HepG2 (cell line): ENCODE data around the gene C2orf80. TPM values are rescaled to one million over a fixed set of nuclear protein-coding genes. Genes with fewer than 3 reads are reported as not detected.

ENCODE experiments used
- ATF2 ChIP-seq: sonication (generic); formaldehyde crosslinking; IDR thresholded peaks from 2 replicates; pipeline ENCODE4 v1.4.0; 2020; ENCODE audit warnings: missing genetic modification reagents
- HDAC1 ChIP-seq: sonication (generic); formaldehyde crosslinking; IDR thresholded peaks from 2 replicates; pipeline ENCODE4 v1.5.1; 2020; ENCODE audit warnings: mild to moderate bottlenecking, missing genetic modification reagents
- HMG20A ChIP-seq: IDR thresholded peaks from 2 replicates; pipeline ENCODE4 v1.6.1; 2016; ENCODE audit warnings: borderline replicate concordance
- HMGXB3 ChIP-seq: sonication (generic); formaldehyde crosslinking; IDR thresholded peaks from 2 replicates; pipeline ENCODE4 v1.4.0; 2020; ENCODE audit warnings: missing genetic modification reagents, borderline replicate concordance
- HNF4A ChIP-seq: sonication (generic); formaldehyde crosslinking; IDR thresholded peaks from 2 replicates; pipeline ENCODE4 v1.4.0; 2020; ENCODE audit warnings: missing genetic modification reagents
- NFYB ChIP-seq: sonication (generic); formaldehyde crosslinking; IDR thresholded peaks from 2 replicates; pipeline ENCODE4 v1.4.0; 2020; ENCODE audit warnings: missing genetic modification reagents
- RARA ChIP-seq: IDR thresholded peaks from 2 replicates; pipeline ENCODE4 v1.6.1; 2016; ENCODE audit warnings: missing genetic modification reagents, missing compliant biosample characterization
- RELA ChIP-seq: sonication (generic); formaldehyde crosslinking; IDR thresholded peaks from 2 replicates; pipeline ENCODE4 v1.4.0; 2020; ENCODE audit warnings: missing genetic modification reagents
- SP4 ChIP-seq: sonication (generic); formaldehyde crosslinking; IDR thresholded peaks from 2 replicates; pipeline ENCODE4 v1.8.1; 2023; ENCODE audit warnings: mild to moderate bottlenecking, missing genetic modification reagents
- ZBTB20 ChIP-seq: sonication (generic); formaldehyde crosslinking; IDR thresholded peaks from 2 replicates; pipeline ENCODE4 v1.8.1; 2023; ENCODE audit warnings: missing genetic modification reagents, low read depth, mild to moderate bottlenecking, borderline replicate concordance
- ZBTB26 ChIP-seq: IDR thresholded peaks from 2 replicates; pipeline ENCODE4 v1.6.1; 2016; ENCODE audit warnings: missing compliant biosample characterization, missing genetic modification reagents, borderline replicate concordance
- ZNF207 ChIP-seq: fragments of 450-650 bp; IDR thresholded peaks from 2 replicates; pipeline ENCODE4 v1.6.1; 2016; ENCODE audit warnings: antibody characterized with exemption, borderline replicate concordance
- ZNF605 ChIP-seq: sonication (generic); formaldehyde crosslinking; IDR thresholded peaks from 2 replicates; pipeline ENCODE4 v1.8.0; 2022; ENCODE audit warnings: mild to moderate bottlenecking, missing genetic modification reagents
- ZNF652 ChIP-seq: IDR thresholded peaks from 2 replicates; pipeline ENCODE4 v1.6.1; 2016; ENCODE audit warnings: low read depth, borderline replicate concordance
- ZNF703 ChIP-seq: sonication (generic); formaldehyde crosslinking; IDR thresholded peaks from 2 replicates; pipeline ENCODE4 v1.5.1; 2020; ENCODE audit warnings: missing genetic modification reagents, mild to moderate bottlenecking, moderate library complexity, borderline replicate concordance
- ZNF790 ChIP-seq: sonication (generic); formaldehyde crosslinking; IDR thresholded peaks from 2 replicates; pipeline ENCODE4 v1.8.0; 2022; ENCODE audit warnings: missing genetic modification reagents, mild to moderate bottlenecking, borderline replicate concordance
- ZXDC ChIP-seq: sonication (generic); formaldehyde crosslinking; IDR thresholded peaks from 2 replicates; pipeline ENCODE4 v1.5.0; 2020; ENCODE audit warnings: mild to moderate bottlenecking, missing genetic modification reagents
- polyA plus RNA-seq, 8 experiments: library from polyadenylated mRNA; depleted of rRNA in 3 of 8; stranded (reverse) in 7 of 8; unstranded in 1 of 8; fragments of >200 nt; fragmentation: Illumina TruSeq in 4 of 8; extraction: Trizol in 4 of 8; gene quantifications; 2 replicates each; pipeline versions ENCODE4 v1.2.1 to v1.2.3, GENCODE V29; 2011 to 2016; ENCODE audit warnings: low read depth in 4 of 8, missing spikeins in 1 of 8, mixed read lengths in 1 of 8; ENCODE audit not compliant: insufficient read depth in 1 of 8
- total RNA-seq, 5 experiments: library from RNA; depleted of rRNA; stranded (reverse); fragments of >200 nt; fragmentation: Illumina TruSeq; extraction: Trizol; gene quantifications; 2 replicates each; pipeline ENCODE4 v1.2.3, GENCODE V29; 2016; ENCODE audit warnings: low read depth in 1 of 5

C2orf80 gene
- total and polyA plus RNA-seq, 2 of the 13 experiments (the other 11 are each of a cell fraction or from before 2014, with no cell fraction given) = not detected

GRCh38 chr2:208129744-208130711 lies 59.8 kb downstream of the C2orf80 start, which contains the start of gene CRYGC (continued):
- TF ChIP-seq HNF4A (peak; percentile 96), ZNF703 (CRISPR knock-in tag) (peak; percentile 42; the same call in 1 of the 2 replicates), ZNF605 (CRISPR knock-in tag) (peak; percentile 62), HDAC1 (CRISPR knock-in tag) (no peak; the same call in none of the 2 replicates), ZNF652 (CRISPR knock-in tag) (peak; percentile 54; the same call in 1 of the 2 replicates), HMGXB3 (CRISPR knock-in tag) (peak; percentile 53; the same call in 1 of the 2 replicates), ZBTB26 (CRISPR knock-in tag) (peak; percentile 57; the same call in 1 of the 2 replicates), HMG20A (CRISPR knock-in tag) (peak; percentile 79; the same call in 1 of the 2 replicates), RARA (peak; percentile 49; the same call in 1 of the 2 replicates), ZBTB20 (peak; percentile 79; the same call in 1 of the 2 replicates), RELA (CRISPR knock-in tag) (no peak), ZNF790 (CRISPR knock-in tag) (no peak), SP4 (CRISPR knock-in tag) (no peak), ZNF207 (no peak), ZXDC (no peak), ATF2 (CRISPR knock-in tag) (0 out of 2 replicates have a peak, but pooled peaks have one; percentile 30), NFYB (CRISPR knock-in tag) (no peak)
